GM20000 (cell line): ENCODE results near the gene QSOX2.

Experiments used
- DNase-seq: peaks from one replicate; pipeline ENCODE4 v3.0.0; 2012; ENCODE audit warnings: low spot score
- CTCF ChIP-seq: IDR thresholded peaks from 2 replicates; pipeline ENCODE4 v1.5.1; 2012; ENCODE audit warnings: mild to moderate bottlenecking, control low read depth; ENCODE audit errors: extremely low read depth, missing control alignments

QSOX2 gene

GRCh38 chr9:136178061-136178772, 67.4 kb downstream of the QSOX2 start:
- TF ChIP-seq CTCF, result no peak
- DNase-seq, result no peak

DNA sequence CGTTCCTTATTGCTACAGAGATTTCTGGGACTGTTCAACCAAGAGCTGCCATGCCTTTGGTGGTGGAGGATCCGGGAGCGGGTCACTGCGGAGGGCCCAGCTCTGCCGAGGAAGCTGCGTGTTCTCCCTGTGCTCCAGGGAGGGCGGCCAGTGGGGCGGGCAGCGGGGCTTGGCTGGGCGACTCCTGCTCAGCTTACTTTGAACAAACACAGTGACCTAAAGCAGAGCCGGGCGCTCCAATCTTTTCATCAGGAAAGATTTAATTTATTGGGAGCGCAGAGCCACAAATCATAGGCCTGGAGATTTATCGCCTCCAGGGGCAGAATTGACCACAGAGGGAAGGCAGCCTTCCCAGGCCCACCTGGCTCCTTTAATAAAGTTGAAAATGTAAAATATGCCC, 68.4 kb downstream of the QSOX2 start:
- no peak for TF ChIP-seq CTCF
- DNase-seq, result no peak

DNA sequence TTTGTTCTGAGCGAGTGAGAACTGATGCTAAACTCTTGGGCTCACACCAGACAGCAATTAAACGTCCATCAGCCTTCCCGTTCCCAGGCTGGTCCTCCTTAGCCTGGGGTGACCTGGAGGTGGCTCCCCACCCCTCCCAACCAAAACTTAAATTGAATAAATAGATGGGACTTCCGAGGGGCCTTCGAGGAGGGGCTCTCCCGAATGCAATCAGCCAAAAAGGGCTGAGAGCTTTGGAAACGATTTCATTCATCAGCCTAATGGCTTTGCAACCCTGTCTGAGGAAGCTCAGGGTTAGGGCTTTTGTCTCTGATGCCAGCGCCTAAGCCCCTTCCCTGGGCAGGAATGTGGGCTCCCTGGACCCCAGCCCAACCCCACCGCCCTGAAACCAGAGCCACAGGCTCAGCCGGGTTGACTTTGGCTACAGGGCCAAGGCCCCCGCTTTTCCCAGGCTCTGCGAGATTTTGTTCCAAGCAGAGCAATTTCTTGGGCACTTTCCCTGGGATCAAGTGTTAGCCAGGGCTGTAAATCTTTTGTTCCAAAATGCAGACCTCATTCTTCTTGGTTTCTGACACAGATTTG, 69.9 kb downstream of the QSOX2 start:
- DNase-seq, result no peak
- no peak for TF ChIP-seq CTCF

DNA sequence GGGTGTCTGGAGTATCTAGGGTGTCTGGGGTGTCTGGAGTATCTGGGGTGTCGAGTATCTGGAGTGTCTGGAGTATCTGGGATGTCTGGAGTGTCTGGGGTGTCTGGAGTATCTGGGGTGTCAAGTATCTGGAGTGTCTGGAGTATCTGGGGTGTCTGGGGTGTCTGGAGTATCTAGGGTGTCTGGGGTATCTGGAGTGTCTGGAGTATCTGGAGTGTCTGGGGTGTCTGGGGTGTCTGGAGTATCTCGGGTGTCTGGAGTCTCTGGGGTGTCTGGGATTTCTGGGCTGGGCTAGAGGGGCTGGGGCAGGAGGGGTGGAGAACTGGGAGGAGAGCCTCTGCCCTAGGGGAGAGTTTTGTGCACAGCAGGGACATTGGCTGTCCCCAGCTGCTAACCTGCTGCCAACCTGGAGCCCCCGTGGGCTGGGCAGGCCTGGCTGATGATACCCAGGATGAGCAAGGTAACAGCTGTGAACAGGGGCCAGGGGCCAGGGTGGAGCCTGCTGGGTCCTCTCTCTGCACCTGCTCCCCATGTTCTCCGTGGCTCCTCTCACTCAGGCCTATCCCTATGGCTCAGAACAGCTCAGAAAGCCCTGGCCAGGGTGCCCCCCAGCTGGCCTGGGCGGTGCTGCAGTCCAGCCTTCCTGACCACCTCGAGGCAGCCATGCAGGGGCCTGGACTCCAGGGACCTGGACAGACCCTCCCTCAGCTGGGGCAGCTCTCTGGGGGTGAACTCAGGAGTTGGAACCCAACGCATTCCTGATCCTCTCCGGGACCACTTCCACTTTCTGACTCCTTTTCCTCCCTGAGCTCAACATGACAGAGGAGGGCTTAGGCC, 70.6 kb downstream of the QSOX2 start:
- no peak for DNase-seq
- no peak for TF ChIP-seq CTCF

GRCh38 chr9:136173648-136174290, 71.8 kb downstream of the QSOX2 start:
- TF ChIP-seq CTCF, result no peak
- no peak for DNase-seq

GRCh38 chr9:136172412-136173079, 73.1 kb downstream of the QSOX2 start:
- no peak for DNase-seq
- no peak for TF ChIP-seq CTCF
